Mesothelial cell of epicardium (in vitro differentiated cells): ENCODE data around the gene PMEL. TPM values are rescaled to one million over a fixed set of nuclear protein-coding genes. Genes with fewer than 3 reads are reported as not detected.

Source experiments
- DNase-seq, 2 experiments: peaks; one replicate each; pipeline ENCODE4 v3.0.0; 2021; ENCODE audit warnings: low spot score in 2 of 2; ENCODE audit not compliant: unreplicated experiment in 2 of 2
- H3K27ac Mint-ChIP-seq: 2 replicates; pipeline ENCODE4 v1.8.0; 2021; ENCODE audit warnings: mixed read lengths
- H3K27me3 Mint-ChIP-seq: 2 replicates; pipeline ENCODE4 v1.8.0; 2021; ENCODE audit warnings: low read depth, mixed read lengths
- H3K36me3 Mint-ChIP-seq: 2 replicates; pipeline ENCODE4 v1.8.0; 2021; ENCODE audit warnings: mixed read lengths
- H3K4me1 Mint-ChIP-seq: 2 replicates; pipeline ENCODE4 v1.8.0; 2021; ENCODE audit warnings: mixed read lengths
- H3K4me3 Mint-ChIP-seq: 2 replicates; pipeline ENCODE4 v1.8.0; 2021; ENCODE audit warnings: mild to moderate bottlenecking, moderate library complexity, mixed read lengths
- H3K9me3 Mint-ChIP-seq: 2 replicates; pipeline ENCODE4 v1.8.0; 2021; ENCODE audit warnings: mixed read lengths
- total RNA-seq: library from RNA; stranded (reverse); gene quantifications from 3 replicates; pipeline ENCODE4 v1.2.1, GENCODE V29; 2021
- TF ChIP-seq, protein P1 (sequence below): fragments of 200-600 bp; sonication (generic); IDR thresholded peaks from one replicate; pipeline ENCODE4 v1.5.0; 2021; ENCODE audit warnings: antibody characterized with exemption; ENCODE audit not compliant: unreplicated experiment

The PMEL gene
- 3.6 to 5.3 TPM (median 5.1 TPM) in 3 replicates for total RNA-seq

DNA sequence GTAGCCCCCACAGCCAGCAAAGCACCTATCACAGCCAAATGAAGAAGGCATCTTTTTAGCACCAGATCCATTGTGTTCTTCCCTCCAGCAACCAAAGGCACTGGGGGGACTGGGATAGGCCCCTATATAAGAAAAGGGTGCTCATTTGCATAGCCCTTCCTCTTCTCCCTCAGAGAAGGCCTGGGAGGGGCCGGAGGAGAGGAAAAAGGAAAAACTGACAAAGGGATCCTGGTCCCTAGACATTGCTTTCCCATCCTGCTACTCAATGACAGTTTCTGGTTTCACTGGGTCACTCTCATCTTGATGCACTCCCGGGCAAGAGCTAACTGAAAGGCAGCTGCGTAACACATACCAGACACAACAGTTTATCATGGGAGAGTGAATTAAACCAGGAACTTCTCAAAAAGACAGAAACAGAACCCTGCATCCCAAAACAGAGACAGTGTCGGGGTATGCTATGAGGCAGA, at the start of gene PMEL:
PMEL (minus strand) TSS at position 102 of the 467 bp plus-strand sequence; CDS start at position 71, 31 bp downstream.
- Mint-ChIP-seq H3K4me1 (peaks cover 29% of the 10 kb centered on the region), H3K36me3 (peaks cover 3% of the 10 kb centered on the region), H3K4me3 (peak within 1 kb of the TSS; percentile 98), H3K27ac (peak within 1 kb of the TSS; percentile 88), H3K27me3 (no peaks in the 10 kb centered on the region), H3K9me3 (no peaks in the 10 kb centered on the region)
- DNase-seq, result no peak
- TF ChIP-seq, protein P1, sequence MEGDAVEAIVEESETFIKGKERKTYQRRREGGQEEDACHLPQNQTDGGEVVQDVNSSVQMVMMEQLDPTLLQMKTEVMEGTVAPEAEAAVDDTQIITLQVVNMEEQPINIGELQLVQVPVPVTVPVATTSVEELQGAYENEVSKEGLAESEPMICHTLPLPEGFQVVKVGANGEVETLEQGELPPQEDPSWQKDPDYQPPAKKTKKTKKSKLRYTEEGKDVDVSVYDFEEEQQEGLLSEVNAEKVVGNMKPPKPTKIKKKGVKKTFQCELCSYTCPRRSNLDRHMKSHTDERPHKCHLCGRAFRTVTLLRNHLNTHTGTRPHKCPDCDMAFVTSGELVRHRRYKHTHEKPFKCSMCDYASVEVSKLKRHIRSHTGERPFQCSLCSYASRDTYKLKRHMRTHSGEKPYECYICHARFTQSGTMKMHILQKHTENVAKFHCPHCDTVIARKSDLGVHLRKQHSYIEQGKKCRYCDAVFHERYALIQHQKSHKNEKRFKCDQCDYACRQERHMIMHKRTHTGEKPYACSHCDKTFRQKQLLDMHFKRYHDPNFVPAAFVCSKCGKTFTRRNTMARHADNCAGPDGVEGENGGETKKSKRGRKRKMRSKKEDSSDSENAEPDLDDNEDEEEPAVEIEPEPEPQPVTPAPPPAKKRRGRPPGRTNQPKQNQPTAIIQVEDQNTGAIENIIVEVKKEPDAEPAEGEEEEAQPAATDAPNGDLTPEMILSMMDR, result no peak

DNA sequence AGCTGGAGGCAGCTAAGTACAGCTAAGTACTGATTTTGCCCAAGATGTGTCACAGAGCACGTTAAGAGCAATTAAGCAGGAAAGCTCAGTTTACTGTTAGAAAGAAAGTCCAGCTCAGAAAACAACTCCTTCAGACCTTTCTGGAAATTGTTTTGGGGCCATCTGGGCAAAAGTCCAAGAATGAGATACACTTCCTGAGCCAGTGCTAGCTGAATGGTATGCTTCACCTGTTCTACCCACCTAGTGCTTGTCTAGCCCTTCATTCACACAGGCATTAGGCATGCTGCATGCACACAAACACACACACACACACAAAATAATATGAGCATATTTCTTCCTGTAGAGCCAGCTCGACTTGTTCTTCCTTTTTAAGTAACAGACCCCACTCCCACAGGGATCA, 48.4 kb upstream of the PMEL start:
- no peaks in the 10 kb centered on the region for H3K9me3 Mint-ChIP-seq
- peak overlapping the region; percentile 88 for H3K27ac Mint-ChIP-seq
- TF ChIP-seq, protein P1, result no peak
- peaks cover 6% of the 10 kb centered on the region for H3K36me3 Mint-ChIP-seq
- no peak overlapping the region for H3K4me3 Mint-ChIP-seq
- no peaks in the 10 kb centered on the region for H3K27me3 Mint-ChIP-seq
- no peak for DNase-seq
- peaks cover 40% of the 10 kb centered on the region for H3K4me1 Mint-ChIP-seq

DNA sequence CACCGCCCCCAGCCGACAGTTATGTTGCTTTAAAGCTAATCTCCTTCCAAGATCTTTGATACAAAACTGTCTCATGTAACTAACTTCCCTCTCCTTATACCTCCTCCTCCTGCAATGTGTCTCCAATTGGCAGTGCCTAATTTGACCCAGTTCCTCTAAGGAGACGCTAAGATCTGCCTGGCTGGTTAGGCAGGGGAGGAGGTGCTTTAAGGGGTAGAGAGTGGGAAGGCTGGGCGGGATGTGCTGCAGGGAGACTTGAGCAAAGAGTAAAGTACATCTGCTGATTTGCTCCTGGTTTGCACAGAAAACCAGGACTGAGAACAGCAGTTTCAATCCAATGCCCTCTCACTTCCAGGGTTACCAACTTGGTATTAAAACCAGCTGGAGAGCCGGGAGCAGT, 47.6 kb upstream of the PMEL start:
- no peaks in the 10 kb centered on the region for H3K27me3 Mint-ChIP-seq
- H3K4me3 Mint-ChIP-seq, result no peak overlapping the region
- H3K4me1 Mint-ChIP-seq, result peaks cover 43% of the 10 kb centered on the region
- TF ChIP-seq, protein P1, result no peak
- H3K36me3 Mint-ChIP-seq, result peaks cover 6% of the 10 kb centered on the region
- H3K27ac Mint-ChIP-seq, result peak overlapping the region; percentile 83
- H3K9me3 Mint-ChIP-seq, result no peaks in the 10 kb centered on the region
- DNase-seq, result no peak

DNA sequence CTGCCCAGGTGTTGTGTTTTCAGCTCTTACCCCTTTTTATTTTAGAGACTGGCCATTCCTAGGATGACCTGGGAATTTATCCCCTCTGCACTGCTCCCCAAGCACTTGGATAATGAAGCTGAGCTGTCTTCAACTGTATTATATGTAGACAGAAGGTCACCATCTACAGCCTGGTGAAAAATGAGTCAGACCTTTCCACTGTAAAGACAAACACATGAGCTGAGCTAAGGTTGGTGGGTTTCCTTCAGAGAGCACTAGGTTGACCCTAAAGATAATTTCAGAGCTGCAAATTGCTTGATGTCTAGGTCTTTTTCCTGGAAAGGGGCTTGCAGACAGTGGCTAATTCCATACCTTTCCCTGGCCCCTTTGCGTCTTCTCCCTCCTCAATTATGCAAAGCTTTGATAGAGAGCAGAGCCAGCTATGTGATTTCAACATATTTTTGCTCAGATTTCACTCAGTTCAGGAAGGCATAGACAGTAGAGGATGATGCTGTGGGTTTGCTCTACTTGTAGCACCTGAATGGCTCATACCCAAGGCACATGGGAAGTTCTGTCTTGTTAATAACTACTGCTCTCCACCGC, 45.8 kb upstream of the PMEL start:
- TF ChIP-seq, protein P1, result no peak
- Mint-ChIP-seq H3K27me3 (no peaks in the 10 kb centered on the region), H3K4me1 (peaks cover 54% of the 10 kb centered on the region), H3K9me3 (no peaks in the 10 kb centered on the region), H3K27ac (no peak overlapping the region), H3K4me3 (no peak overlapping the region), H3K36me3 (no peaks in the 10 kb centered on the region)
- DNase-seq, result no peak

DNA sequence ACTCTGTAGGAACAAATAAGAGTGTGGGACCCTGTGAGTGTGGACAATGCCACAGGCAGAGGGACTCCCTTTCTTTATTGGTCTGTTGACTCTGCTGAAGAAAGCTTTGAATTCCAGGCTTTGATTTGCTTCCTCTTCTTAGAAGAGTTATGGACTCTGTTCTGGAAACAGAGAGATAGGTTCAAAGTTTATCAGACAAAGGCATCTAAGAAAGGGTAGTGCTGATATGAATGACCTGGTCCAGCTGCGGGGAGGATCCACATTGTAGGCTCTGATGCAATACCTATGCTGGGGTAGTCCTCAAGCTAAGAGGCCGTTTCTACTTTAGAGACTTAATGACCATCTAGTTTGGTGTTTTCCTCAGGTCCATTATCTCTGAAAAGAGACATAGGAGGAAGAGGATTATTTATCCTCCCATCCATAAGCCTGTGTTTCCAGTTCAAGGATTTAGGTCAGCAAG, 44.3 kb upstream of the PMEL start:
- Mint-ChIP-seq H3K9me3 (no peaks in the 10 kb centered on the region), H3K27ac (no peak overlapping the region), H3K36me3 (no peaks in the 10 kb centered on the region), H3K4me1 (peaks cover 43% of the 10 kb centered on the region), H3K27me3 (no peaks in the 10 kb centered on the region), H3K4me3 (no peak overlapping the region)
- no peak for DNase-seq
- TF ChIP-seq, protein P1, result no peak
